Panc1 (cell line): ENCODE data around the gene MBD3L3. TPM values are rescaled to one million over a fixed set of nuclear protein-coding genes. Genes with fewer than 3 reads are reported as not detected.
"Not testable (repeated sequence)": the region's sequence is repeated elsewhere in the genome, so short reads cannot be mapped to it uniquely, and the experiment has no call there.

ENCODE experiments used
- ATAC-seq: fragments of 200-7000 bp; cut with Tn5 transposase; 2 replicates; pipeline ENCODE4 v1.9.1; 2020; ENCODE audit warnings: mild to moderate bottlenecking, moderate library complexity
- BruUV-seq: library from RNA; stranded (reverse); fragments of 400-500 nt; replicated peaks from 2 replicates; lab custom pipeline; 2021; lab: Mats Ljungman, UMichigan
- CTCF ChIA-PET: fragments of 300-600 bp; sonication (Branson Sonifier 250); formaldehyde crosslinking; loops from one replicate; lab custom pipeline; 2022; ENCODE audit warnings: antibody characterized with exemption; lab: Charles Lee
- POLR2A ChIA-PET: fragments of 300-600 bp; sonication (Branson Sonifier 250); formaldehyde crosslinking; loops from one replicate; lab custom pipeline; 2022; ENCODE audit warnings: antibody characterized with exemption; lab: Charles Lee
- DNase-seq: peaks from one replicate; pipeline ENCODE4 v3.0.0-alpha.2; 2010; ENCODE audit warnings: low read depth, low spot score
- H3K27ac ChIP-seq: 2 replicates; pipeline ENCODE4 v1.5.1; 2011; ENCODE audit warnings: mild to moderate bottlenecking, low read length, inconsistent platforms
- H3K27me3 ChIP-seq: fragments of 200-500 bp; sonication (Bioruptor generic); 2 replicates; pipeline ENCODE4 v1.6.0; 2014; ENCODE audit warnings: low read length, inconsistent platforms; ENCODE audit not compliant: control insufficient read depth, insufficient read depth
- H3K36me3 ChIP-seq: fragments of 200-500 bp; sonication (Bioruptor generic); 2 replicates; pipeline ENCODE4 v1.5.1; 2014; ENCODE audit warnings: inconsistent platforms, mild to moderate bottlenecking, low read length, moderate library complexity; ENCODE audit not compliant: control insufficient read depth, insufficient read depth
- H3K4me1 ChIP-seq: 2 replicates; pipeline ENCODE4 v1.5.1; 2011; ENCODE audit warnings: inconsistent platforms, mild to moderate bottlenecking, low read length, moderate library complexity; ENCODE audit not compliant: control insufficient read depth, insufficient read depth
- H3K4me3 ChIP-seq, 2 experiments: 2 replicates each; pipeline ENCODE4 v1.5.1; 2011 to 2012; ENCODE audit warnings: low read depth in 2 of 2, low read length in 2 of 2, mild to moderate bottlenecking in 2 of 2, inconsistent platforms in 1 of 2, moderate library complexity in 1 of 2
- H3K9me3 ChIP-seq: fragments of 200-500 bp; sonication (Bioruptor generic); 2 replicates; pipeline ENCODE4 v1.5.1; 2014; ENCODE audit warnings: low read depth, mild to moderate bottlenecking, inconsistent platforms, low read length, moderate library complexity; ENCODE audit not compliant: control insufficient read depth, insufficient read depth
- in situ Hi-C: cut with HindIII; loops from 2 replicates; pipeline ENCODE4 v1.10.0; 2016; ENCODE audit warnings: low sequenced_read_pairs, low pct_unique_long_range_greater_than_20kb
- intact Hi-C: fragments of 100-400 bp; cut with micrococcal nuclease; formaldehyde crosslinking; loops from one replicate; pipeline ENCODE4 v1.10.0; 2022; ENCODE audit not compliant: unreplicated experiment
- total RNA-seq: library from RNA; stranded (reverse); gene quantifications from one replicate; pipeline ENCODE4 v1.2.1, GENCODE V29; 2021; ENCODE audit not compliant: unreplicated experiment

MBD3L3 gene
- total RNA-seq, 1 experiment from 2014 or later, result not detected

GRCh38 chr19:7056371-7056770 lies 2.1 kb downstream of the MBD3L3 start:
- H3K4me3 ChIP-seq, H3K27ac ChIP-seq, in situ Hi-C loops, POLR2A ChIA-PET, H3K27me3 ChIP-seq, H3K36me3 ChIP-seq, DNase-seq, H3K9me3 ChIP-seq, BruUV-seq, CTCF ChIA-PET, intact Hi-C loops, ATAC-seq, H3K4me1 ChIP-seq: not testable (repeated sequence)

- H3K4me3 ChIP-seq, intact Hi-C loops, DNase-seq, H3K36me3 ChIP-seq, H3K9me3 ChIP-seq, POLR2A ChIA-PET, H3K4me1 ChIP-seq, ATAC-seq, BruUV-seq, CTCF ChIA-PET, H3K27ac ChIP-seq, H3K27me3 ChIP-seq, in situ Hi-C loops: not testable (repeated sequence)
These were observed 2.8 kb downstream of the MBD3L3 start for GRCh38 chr19:7055679-7056078.

GRCh38 chr19:7054635-7055368 lies 3.7 kb downstream of the MBD3L3 start:
- CTCF ChIA-PET, intact Hi-C loops, H3K4me1 ChIP-seq, H3K36me3 ChIP-seq, DNase-seq, in situ Hi-C loops, POLR2A ChIA-PET, BruUV-seq, H3K4me3 ChIP-seq, ATAC-seq, H3K27me3 ChIP-seq, H3K9me3 ChIP-seq, H3K27ac ChIP-seq: not testable (repeated sequence)

- H3K9me3 ChIP-seq, intact Hi-C loops, H3K36me3 ChIP-seq, POLR2A ChIA-PET, CTCF ChIA-PET, DNase-seq, H3K4me3 ChIP-seq, H3K4me1 ChIP-seq, ATAC-seq, H3K27me3 ChIP-seq, BruUV-seq, H3K27ac ChIP-seq, in situ Hi-C loops: not testable (repeated sequence)
These were observed 5.6 kb downstream of the MBD3L3 start for GRCh38 chr19:7052896-7053295.

GRCh38 chr19:7051421-7051820 lies 7.1 kb downstream of the MBD3L3 start:
- CTCF ChIA-PET, DNase-seq, H3K27ac ChIP-seq, BruUV-seq, in situ Hi-C loops, H3K9me3 ChIP-seq, H3K36me3 ChIP-seq, H3K27me3 ChIP-seq, H3K4me1 ChIP-seq, ATAC-seq, H3K4me3 ChIP-seq, intact Hi-C loops, POLR2A ChIA-PET: not testable (repeated sequence)

- H3K27ac ChIP-seq, H3K4me1 ChIP-seq, H3K9me3 ChIP-seq, H3K36me3 ChIP-seq, intact Hi-C loops, POLR2A ChIA-PET, H3K4me3 ChIP-seq, BruUV-seq, in situ Hi-C loops, DNase-seq, H3K27me3 ChIP-seq, CTCF ChIA-PET, ATAC-seq: not testable (repeated sequence)
These were observed 9.5 kb downstream of the MBD3L3 start, which contains the start of gene MBD3L2 for GRCh38 chr19:7049021-7049420. Gene MBD3L2, plus strand, starts transcription at chr19:7049321. Its CDS starts 53 bp downstream, at chr19:7049374.

GRCh38 chr19:7041563-7041962 lies 16.9 kb downstream of the MBD3L3 start:
- in situ Hi-C loops, H3K4me3 ChIP-seq, BruUV-seq, H3K4me1 ChIP-seq, CTCF ChIA-PET, DNase-seq, H3K27ac ChIP-seq, POLR2A ChIA-PET, H3K9me3 ChIP-seq, ATAC-seq, intact Hi-C loops, H3K36me3 ChIP-seq, H3K27me3 ChIP-seq: not testable (repeated sequence)
